Effector CD4-positive, alpha-beta T cell (primary cell): Measurements from ENCODE around the gene NTS.

Experiments used
- DNase-seq: peaks from one replicate; pipeline ENCODE4 v3.0.0-alpha.2; 2020

Gene NTS

DNA sequence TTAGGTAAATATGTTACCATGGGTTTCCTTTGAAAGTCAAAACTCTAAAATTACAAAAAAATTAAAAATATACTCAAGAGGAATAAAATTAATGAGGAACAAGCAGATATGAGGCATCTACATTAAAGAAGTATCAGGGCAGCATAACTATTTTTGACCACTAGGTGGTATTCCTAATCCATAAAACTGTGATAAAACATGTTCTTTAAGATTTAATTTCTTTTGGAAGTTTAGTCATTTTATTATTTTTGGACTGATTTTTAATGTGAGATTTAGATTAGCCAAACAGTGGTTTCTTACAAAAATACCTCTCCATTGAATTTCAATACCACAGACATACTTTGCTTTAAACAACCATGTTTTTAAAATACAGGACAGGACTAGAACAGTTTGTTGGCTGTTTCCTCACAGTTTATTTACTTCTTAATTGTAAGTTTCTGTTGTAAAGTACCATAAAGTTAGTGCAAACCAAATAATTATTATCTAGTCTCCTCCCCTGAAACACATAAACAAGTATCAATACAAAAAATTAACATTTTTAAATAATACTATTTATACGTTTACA lies 49.8 kb downstream of the NTS start:
- no peak for DNase-seq

- DNase-seq = no peak
Measured at GRCh38 chr12:85927166-85927565, 53.1 kb downstream of the NTS start.
